ENCODE data around the gene ADARB1. TPM values are rescaled to one million over a fixed set of nuclear protein-coding genes. Genes with fewer than 3 reads are reported as not detected.

The ADARB1 gene
- total RNA-seq, 2 experiments from 2014 or later = 32.8 to 37.7 TPM

- Mint-ChIP-seq H3K4me3 (no peak overlapping the region), H3K27me3 (no peaks in the 10 kb centered on the region), H3K27ac (no peak overlapping the region), H3K4me1 (peaks cover 4% of the 10 kb centered on the region), H3K9me3 (ENCODE audit: low read depth) (no peaks in the 10 kb centered on the region), H3K36me3 (ENCODE audit: low read depth) (peaks cover 15% of the 10 kb centered on the region)
- DNase-seq (no peak), ATAC-seq (no peak)
- intact Hi-C loops (cut with DNase I, micrococcal nuclease) = no loop called here
- POLR2A ChIA-PET = no interaction called here
- CTCF ChIA-PET = interaction anchor here (0.6 kb wide), 1 partner anchor 35 kb away, joined by 3 read pairs; no protein-coding TSS in a partner anchor
Observed at GRCh38 chr21:45200581-45201296, 126.4 kb downstream of the ADARB1 start.

DNA sequence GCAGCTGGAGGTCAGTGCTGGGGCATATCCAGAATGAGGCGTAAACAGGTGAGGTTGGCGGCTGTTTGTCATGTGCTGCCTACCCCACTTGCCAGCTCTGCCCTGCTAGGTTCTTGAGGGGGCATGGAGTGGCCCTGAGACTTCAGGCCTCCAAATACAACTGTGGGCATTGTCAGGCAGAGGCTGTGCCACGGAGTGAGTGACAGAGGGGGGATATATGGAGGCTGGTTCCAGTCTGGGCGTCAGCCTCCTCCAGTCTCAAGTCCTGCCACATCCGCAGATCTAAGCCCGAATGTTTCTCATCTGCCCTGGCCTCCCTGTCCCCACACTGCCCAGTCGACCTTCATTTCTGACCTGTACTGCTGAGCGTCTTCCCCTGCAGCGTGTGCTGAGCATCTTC is 128.0 kb downstream of the ADARB1 start:
- Mint-ChIP-seq H3K4me1 (peaks cover 4% of the 10 kb centered on the region), H3K9me3 (ENCODE audit: low read depth) (no peaks in the 10 kb centered on the region), H3K27ac (no peak overlapping the region), H3K36me3 (ENCODE audit: low read depth) (peaks cover 8% of the 10 kb centered on the region), H3K4me3 (no peak overlapping the region), H3K27me3 (no peaks in the 10 kb centered on the region)
- POLR2A ChIA-PET = no interaction called here
- CTCF ChIA-PET = interaction anchor here (0.8 kb wide), 1 partner anchor 741 kb away, joined by 3 read pairs; no protein-coding TSS in a partner anchor
- DNase-seq (no peak), ATAC-seq (no peak)
- intact Hi-C loops (cut with DNase I, micrococcal nuclease) = no loop called here

DNA sequence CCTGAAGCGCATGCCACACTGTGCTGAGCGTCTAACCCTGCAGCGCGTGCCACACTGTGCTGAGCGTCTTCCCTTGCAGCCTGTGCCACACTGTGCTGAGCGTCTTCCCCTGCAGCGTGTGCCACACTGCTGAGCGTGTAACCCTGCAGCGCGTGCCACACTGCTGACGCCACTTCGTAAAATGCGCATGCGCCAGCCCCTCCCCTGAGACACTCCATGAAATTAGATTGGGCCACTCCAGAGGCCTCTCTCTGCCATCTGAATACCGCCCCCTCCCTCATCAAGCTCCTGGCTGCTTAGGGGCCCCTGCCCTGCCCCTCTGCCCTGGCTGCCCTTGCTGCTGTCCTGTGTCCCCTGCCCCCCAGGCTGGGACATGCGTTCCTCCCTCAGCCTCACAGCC is 128.5 kb downstream of the ADARB1 start:
- Mint-ChIP-seq H3K27ac (no peak overlapping the region), H3K9me3 (ENCODE audit: low read depth) (no peaks in the 10 kb centered on the region), H3K36me3 (ENCODE audit: low read depth) (peaks cover 8% of the 10 kb centered on the region), H3K27me3 (no peaks in the 10 kb centered on the region), H3K4me3 (no peak overlapping the region), H3K4me1 (peaks cover 7% of the 10 kb centered on the region)
- no peak for ATAC-seq
- ChIA-PET POLR2A (no interaction called here), CTCF (no interaction called here)
- intact Hi-C loops (cut with DNase I, micrococcal nuclease) = no loop called here
- no peak for DNase-seq

DNA sequence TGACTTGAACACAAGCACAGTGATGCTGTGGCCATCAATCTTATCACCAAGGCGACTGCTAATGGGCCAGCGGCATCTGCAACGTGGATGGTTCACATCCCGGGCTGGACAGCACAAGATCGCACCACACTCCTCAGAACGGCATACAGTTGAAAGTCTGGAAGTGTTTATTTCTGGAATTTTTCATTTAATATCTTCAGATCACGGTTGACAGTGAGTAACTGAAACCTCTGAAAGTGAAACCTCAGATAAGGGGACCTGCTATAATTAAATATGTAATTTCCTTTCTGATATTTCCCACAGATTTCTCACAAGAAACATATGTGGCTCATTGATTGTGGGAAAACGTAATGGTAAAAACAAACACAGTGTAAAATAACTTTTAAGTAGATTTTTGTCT is 129.6 kb downstream of the ADARB1 start:
- Mint-ChIP-seq H3K27me3 (no peaks in the 10 kb centered on the region), H3K4me3 (no peak overlapping the region), H3K9me3 (ENCODE audit: low read depth) (no peaks in the 10 kb centered on the region), H3K36me3 (ENCODE audit: low read depth) (peaks cover 5% of the 10 kb centered on the region), H3K4me1 (peaks cover 18% of the 10 kb centered on the region), H3K27ac (no peak overlapping the region)
- ChIA-PET POLR2A (no interaction called here), CTCF (interaction anchor here (0.9 to 1.0 kb wide), 2 partner anchors 13 to 14 kb away, joined by 3 to 5 read pairs; no protein-coding TSS in a partner anchor)
- ATAC-seq = no peak
- DNase-seq = no peak
- intact Hi-C loops (cut with DNase I, micrococcal nuclease) = no loop called here

DNA sequence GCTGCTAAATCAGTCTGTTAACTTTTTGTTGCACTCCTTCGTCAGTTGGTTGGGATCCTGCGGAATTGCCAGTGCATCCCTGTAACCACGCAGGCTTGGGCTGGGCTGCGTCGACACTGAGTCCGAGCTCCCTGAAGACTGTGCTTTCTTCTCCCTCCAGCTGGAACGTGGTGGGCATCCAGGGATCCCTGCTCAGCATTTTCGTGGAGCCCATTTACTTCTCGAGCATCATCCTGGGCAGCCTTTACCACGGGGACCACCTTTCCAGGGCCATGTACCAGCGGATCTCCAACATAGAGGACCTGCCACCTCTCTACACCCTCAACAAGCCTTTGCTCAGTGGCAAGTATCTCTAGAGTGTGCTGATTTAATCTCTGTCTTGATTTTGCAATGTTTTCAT is 130.0 kb downstream of the ADARB1 start:
- H3K9me3 Mint-ChIP-seq (ENCODE audit: low read depth) = no peaks in the 10 kb centered on the region
- H3K27ac Mint-ChIP-seq = no peak overlapping the region
- no peaks in the 10 kb centered on the region for H3K27me3 Mint-ChIP-seq
- H3K36me3 Mint-ChIP-seq (ENCODE audit: low read depth) = peaks cover 5% of the 10 kb centered on the region
- ChIA-PET CTCF (interaction anchor here (1.0 kb wide), 1 partner anchor 14 kb away, joined by 3 read pairs; no protein-coding TSS in a partner anchor), POLR2A (no interaction called here)
- ATAC-seq = no peak
- H3K4me1 Mint-ChIP-seq = peaks cover 22% of the 10 kb centered on the region
- H3K4me3 Mint-ChIP-seq = no peak overlapping the region
- intact Hi-C loops (cut with DNase I, micrococcal nuclease) = no loop called here
- no peak for DNase-seq

DNA sequence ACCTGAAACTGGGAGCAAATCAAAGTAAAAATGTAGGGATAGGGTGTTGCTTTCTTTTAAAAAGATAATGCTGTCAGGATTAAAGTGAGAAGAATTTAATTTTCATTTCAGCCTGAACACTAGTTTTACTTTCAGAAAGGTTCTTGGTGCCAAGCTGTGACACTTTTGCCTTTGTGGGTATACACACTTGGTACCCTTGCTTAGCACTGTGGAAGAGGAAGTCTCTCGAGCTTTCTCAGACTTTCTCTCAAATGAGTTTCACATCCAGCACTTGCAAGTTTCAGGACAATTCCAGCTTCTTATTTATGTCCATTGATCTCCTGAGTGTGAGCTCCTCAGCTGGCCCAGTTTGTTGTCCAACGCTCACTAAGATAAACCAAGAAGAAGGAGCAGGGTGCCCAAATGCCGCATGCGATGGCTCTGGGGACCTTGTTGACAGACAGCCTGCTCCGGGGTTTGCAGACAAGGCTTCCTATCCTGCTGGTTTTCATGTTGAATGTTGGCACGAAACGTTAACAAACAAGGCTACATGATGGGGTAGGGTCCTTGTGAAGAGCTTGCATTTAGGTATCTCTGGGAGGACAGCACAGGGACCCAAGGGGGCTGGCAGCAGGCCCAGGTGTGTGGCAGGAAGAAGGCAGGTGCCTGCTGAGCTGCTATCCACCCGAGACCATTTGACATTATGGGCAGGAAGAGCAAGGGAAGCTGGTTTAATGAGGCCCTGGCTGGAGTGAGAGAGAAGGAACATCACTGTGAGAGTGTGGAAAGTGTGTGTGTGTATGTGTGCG is 133.7 kb downstream of the ADARB1 start:
- ATAC-seq = no peak
- no peaks in the 10 kb centered on the region for H3K9me3 Mint-ChIP-seq (ENCODE audit: low read depth)
- no peaks in the 10 kb centered on the region for H3K27me3 Mint-ChIP-seq

DNA sequence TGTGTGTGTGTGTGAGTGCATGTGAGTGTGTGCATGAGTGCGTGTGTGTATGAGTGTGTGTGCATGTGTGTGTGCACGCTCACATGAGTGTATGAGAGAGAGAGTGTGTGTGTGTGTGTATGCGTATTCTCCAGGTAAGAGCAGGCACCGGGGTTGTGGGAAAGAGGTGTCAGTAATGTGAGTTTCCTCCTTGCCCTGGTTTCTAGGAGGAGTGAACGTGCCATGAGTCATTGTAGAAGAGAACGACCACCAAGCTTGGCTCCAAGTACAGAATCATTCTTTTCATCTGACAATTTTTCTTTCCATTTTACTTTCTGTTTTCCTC is 134.2 kb downstream of the ADARB1 start:
- POLR2A ChIA-PET = no interaction called here
- Mint-ChIP-seq H3K27ac (peak overlapping the region; percentile 0), H3K36me3 (ENCODE audit: low read depth) (peaks cover 18% of the 10 kb centered on the region), H3K9me3 (ENCODE audit: low read depth) (no peaks in the 10 kb centered on the region), H3K4me3 (no peak overlapping the region), H3K4me1 (peaks cover 20% of the 10 kb centered on the region), H3K27me3 (no peaks in the 10 kb centered on the region)
- ATAC-seq (peak; percentile 83), DNase-seq (peak; percentile 35)
- intact Hi-C loops (cut with DNase I, micrococcal nuclease) = no loop called here
- CTCF ChIA-PET = interaction anchor here (0.7 to 2.2 kb wide), 3 partner anchors 25 to 282 kb away, joined by 3 to 8 read pairs (median 4); no protein-coding TSS in a partner anchor

More for the DNA sequence above, 133.7 kb downstream of the ADARB1 start:
- H3K4me3 Mint-ChIP-seq = no peak overlapping the region
- no peak for DNase-seq
- CTCF ChIA-PET = interaction anchor here (0.7 to 2.2 kb wide), 4 partner anchors 25 to 281 kb away, joined by 3 to 8 read pairs (median 4); no protein-coding TSS in a partner anchor
- peaks cover 20% of the 10 kb centered on the region for H3K4me1 Mint-ChIP-seq
- H3K27ac Mint-ChIP-seq = peak overlapping the region; percentile 0
- POLR2A ChIA-PET = no interaction called here
- peaks cover 18% of the 10 kb centered on the region for H3K36me3 Mint-ChIP-seq (ENCODE audit: low read depth)
- intact Hi-C loops (cut with DNase I, micrococcal nuclease) = no loop called here

DNA sequence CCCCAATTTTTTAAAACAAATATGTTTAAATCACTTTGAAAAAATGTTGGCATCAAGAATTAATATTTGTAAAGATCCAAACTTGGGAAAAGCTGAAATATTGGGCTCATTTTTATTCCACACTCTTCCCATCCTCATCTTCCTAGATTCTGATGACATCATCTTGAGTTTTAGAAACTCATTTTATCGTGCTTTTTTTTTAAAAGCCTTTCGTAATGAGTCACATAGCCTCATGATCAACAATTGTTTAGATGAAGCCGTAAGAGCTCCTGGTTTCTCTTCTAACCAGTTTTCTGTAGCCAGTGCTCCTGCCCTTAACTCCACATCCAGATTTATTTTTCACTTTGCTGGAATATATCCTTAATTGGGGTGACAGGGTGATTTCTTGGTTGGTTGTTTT is 134.7 kb downstream of the ADARB1 start:
- Mint-ChIP-seq H3K4me3 (no peak overlapping the region), H3K4me1 (peaks cover 20% of the 10 kb centered on the region), H3K27me3 (no peaks in the 10 kb centered on the region), H3K27ac (no peak overlapping the region), H3K9me3 (ENCODE audit: low read depth) (no peaks in the 10 kb centered on the region), H3K36me3 (ENCODE audit: low read depth) (peaks cover 15% of the 10 kb centered on the region)
- intact Hi-C loops (cut with DNase I, micrococcal nuclease) = no loop called here
- no peak for ATAC-seq
- ChIA-PET POLR2A (no interaction called here), CTCF (interaction anchor here (0.7 to 2.2 kb wide), 2 partner anchors 71 to 282 kb away, joined by 4 to 8 read pairs; no protein-coding TSS in a partner anchor)
- DNase-seq = no peak

GRCh38 chr21:45209685-45210284 is 135.4 kb downstream of the ADARB1 start:
- peaks cover 20% of the 10 kb centered on the region for H3K4me1 Mint-ChIP-seq
- intact Hi-C loops (cut with DNase I, micrococcal nuclease) = no loop called here
- H3K4me3 Mint-ChIP-seq = no peak overlapping the region
- peaks cover 16% of the 10 kb centered on the region for H3K36me3 Mint-ChIP-seq (ENCODE audit: low read depth)
- no peak for DNase-seq
- no peak overlapping the region for H3K27ac Mint-ChIP-seq
- ChIA-PET CTCF (no interaction called here), POLR2A (no interaction called here)
- no peaks in the 10 kb centered on the region for H3K27me3 Mint-ChIP-seq
- no peak for ATAC-seq
- H3K9me3 Mint-ChIP-seq (ENCODE audit: low read depth) = no peaks in the 10 kb centered on the region

- ATAC-seq (no peak), DNase-seq (no peak)
- no peak overlapping the region for H3K27ac Mint-ChIP-seq
- peaks cover 17% of the 10 kb centered on the region for H3K36me3 Mint-ChIP-seq (ENCODE audit: low read depth)
- no peaks in the 10 kb centered on the region for H3K27me3 Mint-ChIP-seq
- H3K9me3 Mint-ChIP-seq (ENCODE audit: low read depth) = no peaks in the 10 kb centered on the region
- intact Hi-C loops (cut with DNase I, micrococcal nuclease) = no loop called here
- ChIA-PET CTCF (interaction anchor here (0.6 kb wide), 1 partner anchor 434 kb away, joined by 5 read pairs; no protein-coding TSS in a partner anchor), POLR2A (no interaction called here)
- H3K4me1 Mint-ChIP-seq = peaks cover 20% of the 10 kb centered on the region
- H3K4me3 Mint-ChIP-seq = no peak overlapping the region
Observed at GRCh38 chr21:45210461-45210983, 136.1 kb downstream of the ADARB1 start.

DNA sequence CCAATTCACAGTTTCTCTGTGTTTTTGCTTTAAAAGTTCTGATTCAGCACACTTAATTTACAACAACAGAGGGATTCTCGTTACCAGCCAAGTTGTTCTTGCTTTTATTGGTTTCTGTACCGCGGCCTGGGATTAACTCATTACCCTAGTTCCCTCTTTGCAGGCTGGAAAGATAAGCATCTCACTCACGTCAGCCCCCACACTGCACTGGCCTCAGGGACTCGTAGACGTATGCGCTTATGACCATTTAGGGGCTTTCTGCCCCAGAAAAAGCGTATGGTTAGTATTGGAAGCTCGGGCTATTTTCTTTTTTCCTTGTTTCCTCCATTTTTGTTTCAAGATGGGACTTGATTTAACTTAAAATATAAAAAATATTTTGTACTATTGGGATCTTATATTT is 137.3 kb downstream of the ADARB1 start:
- no peak for ATAC-seq
- DNase-seq = no peak
- H3K4me1 Mint-ChIP-seq = peaks cover 20% of the 10 kb centered on the region
- no peak overlapping the region for H3K4me3 Mint-ChIP-seq
- no peak overlapping the region for H3K27ac Mint-ChIP-seq
- intact Hi-C loops (cut with DNase I, micrococcal nuclease) = no loop called here
- H3K27me3 Mint-ChIP-seq = no peaks in the 10 kb centered on the region
- peaks cover 4% of the 10 kb centered on the region for H3K9me3 Mint-ChIP-seq (ENCODE audit: low read depth)
- H3K36me3 Mint-ChIP-seq (ENCODE audit: low read depth) = peaks cover 22% of the 10 kb centered on the region
- CTCF ChIA-PET = interaction anchor here (0.7 kb wide), 1 partner anchor 46 kb away, joined by 3 read pairs; no protein-coding TSS in a partner anchor
- POLR2A ChIA-PET = no interaction called here
